GM12872 (cell line): Measurements from ENCODE around the gene RARG.

Experiments
- TF ChIP-seq, protein P1 (sequence below): IDR thresholded peaks from 3 replicates; pipeline ENCODE4 v1.5.1; 2011; ENCODE audit warnings: low read depth, mild to moderate bottlenecking, low read length, moderate library complexity; ENCODE audit not compliant: insufficient read depth

RARG gene

DNA sequence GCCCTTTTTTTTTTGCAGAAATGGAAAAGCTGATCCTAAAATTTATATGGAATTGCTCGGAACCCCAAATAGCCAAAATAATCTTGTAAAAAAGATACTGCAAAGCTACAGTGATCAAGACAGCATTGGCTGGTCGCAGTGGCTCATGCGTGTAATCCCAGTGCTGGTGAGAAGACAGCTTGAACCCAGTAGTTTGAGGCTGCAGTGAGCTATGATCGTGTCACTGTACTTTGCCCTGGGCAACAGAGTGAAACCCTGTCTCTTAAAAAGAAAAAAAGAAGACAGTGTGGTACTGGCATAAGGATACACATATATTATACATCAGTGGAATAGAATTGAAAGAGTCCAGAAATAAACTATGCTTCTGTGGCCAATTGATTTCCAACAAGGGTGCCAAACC is 30.4 kb downstream of the RARG start:
- TF ChIP-seq, protein P1, sequence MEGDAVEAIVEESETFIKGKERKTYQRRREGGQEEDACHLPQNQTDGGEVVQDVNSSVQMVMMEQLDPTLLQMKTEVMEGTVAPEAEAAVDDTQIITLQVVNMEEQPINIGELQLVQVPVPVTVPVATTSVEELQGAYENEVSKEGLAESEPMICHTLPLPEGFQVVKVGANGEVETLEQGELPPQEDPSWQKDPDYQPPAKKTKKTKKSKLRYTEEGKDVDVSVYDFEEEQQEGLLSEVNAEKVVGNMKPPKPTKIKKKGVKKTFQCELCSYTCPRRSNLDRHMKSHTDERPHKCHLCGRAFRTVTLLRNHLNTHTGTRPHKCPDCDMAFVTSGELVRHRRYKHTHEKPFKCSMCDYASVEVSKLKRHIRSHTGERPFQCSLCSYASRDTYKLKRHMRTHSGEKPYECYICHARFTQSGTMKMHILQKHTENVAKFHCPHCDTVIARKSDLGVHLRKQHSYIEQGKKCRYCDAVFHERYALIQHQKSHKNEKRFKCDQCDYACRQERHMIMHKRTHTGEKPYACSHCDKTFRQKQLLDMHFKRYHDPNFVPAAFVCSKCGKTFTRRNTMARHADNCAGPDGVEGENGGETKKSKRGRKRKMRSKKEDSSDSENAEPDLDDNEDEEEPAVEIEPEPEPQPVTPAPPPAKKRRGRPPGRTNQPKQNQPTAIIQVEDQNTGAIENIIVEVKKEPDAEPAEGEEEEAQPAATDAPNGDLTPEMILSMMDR, result no peak

DNA sequence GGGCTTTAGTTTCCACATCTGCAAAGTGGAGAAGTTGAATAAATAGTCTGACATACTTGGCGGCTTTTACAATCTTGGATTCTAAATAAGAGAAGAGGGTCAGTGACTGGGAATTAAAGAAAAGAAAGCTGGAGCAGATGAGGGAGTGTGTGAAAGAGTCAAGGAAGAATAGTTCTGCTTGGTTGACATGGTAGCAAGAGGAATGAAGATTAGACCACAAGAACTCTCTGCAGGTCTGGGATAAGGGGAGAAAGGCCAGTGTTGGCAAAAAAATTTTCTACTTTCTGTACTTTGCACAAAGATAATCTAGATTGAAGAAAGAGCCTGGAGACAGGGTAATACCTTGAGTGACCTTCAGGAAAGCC is 30.9 kb downstream of the RARG start:
- TF ChIP-seq, protein P1, result no peak

DNA sequence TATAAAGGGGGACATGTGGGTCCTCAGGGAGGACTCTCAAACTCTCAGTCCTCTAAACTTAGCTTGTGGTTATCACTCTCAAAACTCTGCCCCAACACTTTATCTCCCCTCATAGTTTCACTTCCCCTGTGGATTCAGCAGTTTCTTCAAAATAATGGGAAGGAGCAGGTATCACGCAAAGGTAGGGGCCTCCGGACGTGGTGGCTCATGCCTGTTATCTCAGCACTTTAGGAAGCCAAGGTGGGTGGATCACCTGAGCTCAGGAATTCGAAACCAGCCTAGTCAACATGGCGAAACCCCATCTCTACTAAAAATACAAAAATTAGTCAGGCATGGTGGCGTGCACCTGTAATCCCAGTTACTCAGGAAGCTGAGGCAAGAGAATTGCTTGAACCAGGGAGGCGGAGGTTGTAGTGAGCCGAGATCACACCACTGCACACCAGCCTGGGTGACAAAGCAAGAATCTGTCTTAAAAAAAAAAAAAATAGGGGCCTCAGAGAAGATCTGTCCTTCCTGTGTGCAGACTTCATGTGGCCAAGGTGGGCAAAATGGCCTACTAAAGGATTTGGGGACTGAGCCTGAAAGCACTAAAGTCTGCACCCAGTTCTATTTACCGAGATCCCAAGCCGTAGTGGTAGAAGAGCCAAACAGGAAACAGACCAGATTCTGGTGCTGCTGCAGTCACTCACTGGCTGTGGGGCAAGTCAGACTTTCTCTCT is 31.4 kb downstream of the RARG start:
- TF ChIP-seq, protein P1, result no peak

DNA sequence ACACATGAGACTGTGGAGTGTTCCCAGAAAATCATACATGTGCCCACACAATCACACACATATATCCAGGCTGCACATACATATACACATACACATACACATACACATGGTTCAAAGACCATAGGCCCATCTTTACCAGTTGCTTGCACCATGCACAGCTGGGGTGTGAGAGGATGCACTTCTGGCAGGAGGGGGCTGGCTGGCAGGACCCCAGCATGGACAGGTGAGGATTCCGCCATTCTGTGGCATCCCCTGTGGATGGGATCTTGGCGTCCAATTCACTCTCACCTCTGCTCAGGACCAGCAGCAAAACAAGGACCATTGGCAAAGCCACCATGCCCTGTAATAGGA is 31.9 kb downstream of the RARG start:
- TF ChIP-seq, protein P1, result no peak

DNA sequence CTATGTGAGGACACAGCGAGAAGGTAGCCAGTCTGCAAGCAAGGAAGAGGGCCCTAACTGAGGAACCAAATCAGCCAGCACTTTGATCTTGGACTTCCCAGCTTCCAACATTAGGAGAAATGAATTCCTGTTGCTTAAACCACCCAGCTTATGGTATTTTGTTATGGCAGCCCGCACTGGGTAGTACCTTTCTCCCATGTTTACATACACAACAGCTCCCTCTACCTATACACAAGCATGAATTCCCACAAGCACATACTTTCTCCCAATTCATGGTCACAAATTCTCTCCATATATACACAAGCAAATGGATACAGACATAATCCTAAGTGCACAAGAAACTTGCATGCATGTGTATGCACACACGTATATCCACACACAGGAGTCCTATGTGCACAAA is 32.3 kb downstream of the RARG start:
- TF ChIP-seq, protein P1, result no peak

DNA sequence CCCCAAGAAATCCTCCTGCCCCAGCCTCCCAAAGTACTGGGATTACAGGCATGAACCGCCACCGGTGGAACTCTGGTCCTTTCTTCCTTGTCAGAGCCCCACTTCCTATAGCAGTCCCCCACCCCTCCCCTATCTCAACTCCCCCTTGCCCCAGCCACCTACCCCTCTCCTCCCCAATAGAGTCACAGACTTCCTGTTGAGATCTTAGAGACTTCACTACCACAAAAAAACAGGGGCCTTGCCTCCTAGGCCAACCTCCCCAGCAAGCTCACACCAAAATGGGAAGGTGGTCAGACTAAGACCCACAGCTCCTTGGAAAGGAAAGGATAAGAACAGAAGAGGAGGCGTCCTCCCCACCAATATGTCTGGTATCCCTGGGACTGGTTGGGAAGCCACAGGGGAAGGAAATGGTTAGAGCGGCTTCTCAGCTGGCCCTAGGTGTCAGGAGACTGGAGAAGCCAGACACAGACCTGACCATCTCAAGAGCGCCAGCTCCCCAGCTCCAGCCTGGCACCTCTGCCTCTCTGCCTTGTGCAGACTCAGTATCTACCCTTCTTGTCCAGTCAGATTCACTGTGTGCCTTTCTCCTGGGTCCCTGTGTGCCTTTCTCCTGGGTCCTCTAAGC is 33.4 kb downstream of the RARG start:
- TF ChIP-seq, protein P1, result no peak

DNA sequence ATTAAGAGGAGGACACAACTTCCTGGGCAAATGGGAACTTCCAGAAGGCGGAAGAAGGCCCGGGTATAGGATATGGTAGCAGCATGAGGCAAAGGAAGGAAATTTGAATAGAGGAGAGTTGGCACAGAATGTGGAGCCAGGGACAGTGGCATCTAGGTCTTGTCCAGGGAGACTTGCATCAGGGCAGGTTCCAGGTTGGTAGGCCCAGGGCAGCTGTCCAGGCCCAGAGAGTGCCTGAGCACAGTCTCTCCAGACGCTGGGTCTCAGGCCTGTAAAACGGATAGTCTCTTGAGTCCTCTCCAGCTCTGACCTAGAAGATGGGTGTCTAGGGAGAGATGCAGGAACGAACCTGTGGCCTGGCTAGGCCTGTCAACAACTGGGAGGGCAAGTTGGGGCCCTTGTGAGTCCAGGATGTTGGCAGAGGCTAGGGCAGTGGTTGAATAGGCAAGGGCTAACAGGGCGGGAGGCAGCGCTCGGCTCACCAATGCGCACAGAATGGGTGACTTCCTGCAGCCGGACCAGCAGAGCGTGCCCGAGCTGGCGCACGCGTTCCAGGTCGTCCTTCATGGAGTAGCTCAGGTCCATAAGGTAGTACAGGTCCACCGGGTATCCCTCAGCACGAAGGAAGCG is 34.9 kb downstream of the RARG start:
- TF ChIP-seq, protein P1, result no peak
